Measurements from ENCODE around the gene NEUROD2. TPM values are rescaled to one million over a fixed set of nuclear protein-coding genes. Genes with fewer than 3 reads are reported as not detected.

Gene NEUROD2
- total and polyA plus RNA-seq, 2 of the 8 experiments (the other 6 are each of a cell fraction or from before 2014, with no cell fraction given): not detected

DNA sequence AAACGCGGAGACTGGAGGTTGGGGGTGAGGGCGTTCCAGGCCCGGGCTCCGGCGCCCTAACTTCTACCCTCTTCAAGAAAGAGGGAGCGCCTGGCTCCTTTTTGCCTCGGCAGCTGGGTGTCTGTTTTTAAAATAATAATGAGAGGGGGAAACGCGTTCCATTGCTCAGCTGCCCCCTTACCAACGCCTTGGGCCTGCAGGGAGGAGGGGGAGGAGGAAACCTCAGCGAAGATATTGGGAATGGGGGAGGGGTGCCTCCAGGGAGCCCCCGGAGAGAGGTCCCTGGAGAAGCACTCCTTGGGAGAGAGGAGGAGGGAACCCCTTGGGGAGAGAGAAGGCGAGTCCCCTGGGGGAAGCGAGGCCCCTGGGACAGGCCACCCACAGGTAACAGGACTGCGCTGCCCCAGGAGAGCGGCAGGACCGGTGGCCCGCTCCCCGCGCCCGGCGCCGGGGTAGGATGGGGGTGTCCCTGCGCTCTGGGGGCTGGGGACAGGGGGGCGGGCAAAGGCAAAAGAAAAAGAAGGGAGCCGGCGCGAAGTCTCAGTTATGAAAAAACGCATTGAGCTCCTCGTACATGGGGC, 2.7 kb downstream of the NEUROD2 start (continued):
- TF ChIP-seq YY1 (IDR thresholded peaks at IDR 0.05; ENCODE audit: low read depth, low read length): 0 out of 2 replicates have a peak, but pooled peaks have one; percentile 8
- no peak for TF ChIP-seq SP1 (IDR thresholded peaks at IDR 0.05; ENCODE audit: low read depth, low read length)
- no peak for TF ChIP-seq RFX5 (IDR thresholded peaks at IDR 0.05; ENCODE audit: borderline replicate concordance, low read depth, low read length)
- TF ChIP-seq TAF1 (IDR thresholded peaks at IDR 0.05; ENCODE audit: low read depth, low read length): no peak
- no peak for TF ChIP-seq RNF2 (IDR thresholded peaks at IDR 0.05; ENCODE audit: borderline replicate concordance, low read depth, low read length, missing control alignments, poor library complexity, severe bottlenecking)
- no peak for TF ChIP-seq TCF12 (IDR thresholded peaks at IDR 0.05; ENCODE audit: low read depth, low read length)
- TF ChIP-seq, protein P1, sequence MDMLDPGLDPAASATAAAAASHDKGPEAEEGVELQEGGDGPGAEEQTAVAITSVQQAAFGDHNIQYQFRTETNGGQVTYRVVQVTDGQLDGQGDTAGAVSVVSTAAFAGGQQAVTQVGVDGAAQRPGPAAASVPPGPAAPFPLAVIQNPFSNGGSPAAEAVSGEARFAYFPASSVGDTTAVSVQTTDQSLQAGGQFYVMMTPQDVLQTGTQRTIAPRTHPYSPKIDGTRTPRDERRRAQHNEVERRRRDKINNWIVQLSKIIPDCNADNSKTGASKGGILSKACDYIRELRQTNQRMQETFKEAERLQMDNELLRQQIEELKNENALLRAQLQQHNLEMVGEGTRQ (IDR thresholded peaks at IDR 0.05; ENCODE audit: low read length): no peak
- TF ChIP-seq ASH2L (IDR thresholded peaks at IDR 0.05; ENCODE audit: low read length): peak; percentile 33
